GM18519 (cell line): ENCODE measurements around the gene STK35.
"Not testable (repeated sequence)": the region's sequence is repeated elsewhere in the genome, so short reads cannot be mapped to it uniquely, and the experiment has no call there.

Experiments used
- ATAC-seq: cut with Tn5 transposase; IDR thresholded peaks from one replicate; pipeline ENCODE4 v1.9.1; 2021; ENCODE audit warnings: mild to moderate bottlenecking, moderate library complexity; ENCODE audit not compliant: unreplicated experiment, low FRiP score

Gene STK35

GRCh38 chr20:2156224-2156623 lies 54.6 kb downstream of the STK35 start:
- no peak for ATAC-seq

- ATAC-seq: no peak
These were observed 55.3 kb downstream of the STK35 start for GRCh38 chr20:2156666-2157624.

GRCh38 chr20:2162125-2162822 lies 60.6 kb downstream of the STK35 start:
- no peak for ATAC-seq

GRCh38 chr20:2162823-2163166 lies 61.2 kb downstream of the STK35 start:
- ATAC-seq: no peak

- ATAC-seq: no peak
These were observed 61.7 kb downstream of the STK35 start for GRCh38 chr20:2163312-2163711.

GRCh38 chr20:2163757-2164156 lies 62.1 kb downstream of the STK35 start:
- ATAC-seq: no peak

GRCh38 chr20:2164421-2164820 lies 62.8 kb downstream of the STK35 start:
- no peak for ATAC-seq

- no peak for ATAC-seq
These were observed 63.3 kb downstream of the STK35 start for GRCh38 chr20:2164966-2165365.

- ATAC-seq: no peak
These were observed 64.2 kb downstream of the STK35 start for GRCh38 chr20:2165871-2166270.

GRCh38 chr20:2167112-2167511 lies 65.5 kb downstream of the STK35 start:
- no peak for ATAC-seq

GRCh38 chr20:2168946-2169345 lies 67.3 kb downstream of the STK35 start:
- ATAC-seq: no peak

- no peak for ATAC-seq
These were observed 67.9 kb downstream of the STK35 start for GRCh38 chr20:2169456-2170088.

GRCh38 chr20:2170404-2170803 lies 68.8 kb downstream of the STK35 start:
- ATAC-seq: no peak

- no peak for ATAC-seq
These were observed 69.7 kb downstream of the STK35 start for GRCh38 chr20:2171266-2171790.

GRCh38 chr20:2171840-2172239 lies 70.2 kb downstream of the STK35 start:
- ATAC-seq: not testable (repeated sequence)

- ATAC-seq: no peak
These were observed 70.9 kb downstream of the STK35 start for GRCh38 chr20:2172305-2173175.

- no peak for ATAC-seq
These were observed 71.6 kb downstream of the STK35 start for GRCh38 chr20:2173186-2173585.

GRCh38 chr20:2174067-2174466 lies 72.4 kb downstream of the STK35 start:
- ATAC-seq: no peak

- ATAC-seq: no peak
These were observed 75.3 kb downstream of the STK35 start for GRCh38 chr20:2176946-2177345.
